GM18517 (cell line): Measurements from ENCODE around the gene HOXA6.

Source experiments
- ATAC-seq: cut with Tn5 transposase; IDR thresholded peaks from one replicate; pipeline ENCODE4 v1.9.1; 2021; ENCODE audit warnings: mild to moderate bottlenecking, moderate library complexity; ENCODE audit not compliant: unreplicated experiment

Gene HOXA6

GRCh38 chr7:27185013-27185853, 37.7 kb upstream of the HOXA6 start, which contains the start of gene HOXA11:
Gene HOXA11, minus strand, starts transcription at chr7:27185232. Its CDS starts 88 bp downstream, at chr7:27185144.
- no peak for ATAC-seq

DNA sequence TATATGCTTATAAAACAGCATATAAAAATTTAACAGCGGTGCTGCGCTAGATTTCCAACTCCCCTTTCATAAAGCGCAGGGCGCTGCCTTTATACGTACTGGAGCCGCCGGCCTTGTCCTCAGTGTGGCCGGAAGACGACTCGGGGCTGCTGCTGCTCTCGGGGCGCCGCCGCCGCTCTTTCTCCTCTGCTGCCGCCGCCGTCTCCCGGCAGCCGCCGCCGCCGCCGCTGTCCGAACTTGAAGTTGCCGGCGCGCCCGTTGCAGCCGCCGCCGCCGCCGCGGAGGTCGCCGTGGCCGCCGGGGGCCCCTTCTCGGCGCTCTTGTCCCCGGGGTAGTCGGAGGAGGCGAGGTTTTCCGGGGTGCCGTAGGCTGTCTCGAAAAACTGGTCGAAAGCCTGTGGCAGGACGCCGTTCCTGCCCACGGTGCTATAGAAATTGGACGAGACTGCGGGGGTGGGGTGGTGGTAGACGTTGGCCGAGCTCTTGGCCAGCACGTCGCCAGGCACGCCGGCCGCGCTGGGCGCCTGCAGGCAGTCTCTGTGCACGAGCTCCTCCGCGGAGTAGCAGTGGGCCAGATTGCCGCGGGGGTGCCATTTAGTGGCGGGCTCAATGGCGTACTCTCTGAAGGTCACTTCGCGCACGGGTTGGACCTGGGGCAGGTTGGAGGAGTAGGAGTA, 36.9 kb upstream of the HOXA6 start:
- no peak for ATAC-seq

GRCh38 chr7:27183682-27184336, 36.2 kb upstream of the HOXA6 start:
- no peak for ATAC-seq

DNA sequence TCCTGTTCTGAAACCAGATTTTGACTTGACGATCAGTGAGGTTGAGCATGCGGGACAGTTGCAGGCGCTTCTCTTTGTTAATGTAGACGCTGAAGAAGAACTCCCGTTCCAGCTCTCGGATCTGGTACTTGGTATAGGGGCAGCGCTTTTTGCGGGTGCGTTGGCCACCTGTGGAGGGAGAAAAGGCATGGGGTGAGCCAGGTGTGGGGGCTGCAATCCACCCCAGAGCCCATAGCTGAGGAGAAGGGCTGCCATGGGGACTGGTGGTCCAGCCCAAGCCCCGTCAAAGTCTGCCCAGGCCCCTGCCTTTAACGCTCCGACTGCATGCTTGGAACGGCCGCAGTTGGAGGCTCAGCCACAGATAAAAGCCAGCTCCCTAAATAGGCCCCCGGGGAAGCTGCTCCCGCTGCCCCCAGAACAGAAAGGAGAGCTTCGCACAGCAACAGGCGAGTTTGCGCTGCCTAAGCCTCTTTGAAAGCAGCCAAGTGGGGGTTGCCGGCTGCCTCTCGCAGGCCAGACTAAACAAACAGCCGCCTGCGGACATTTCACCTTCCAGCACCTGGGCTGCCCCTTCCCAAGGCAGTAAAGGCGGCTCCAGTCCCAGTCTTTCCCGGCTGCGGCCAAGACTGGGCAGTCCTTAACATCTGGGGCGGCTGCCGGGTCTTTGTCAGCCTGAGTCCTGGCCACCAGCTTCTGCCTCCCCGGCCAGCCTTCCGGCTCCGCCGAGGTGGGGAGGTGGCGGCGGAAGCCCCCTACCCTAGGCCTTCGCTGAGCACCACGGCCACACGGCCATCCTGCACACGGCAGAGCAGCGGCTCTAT, 35.5 kb upstream of the HOXA6 start:
- ATAC-seq: no peak

- ATAC-seq: no peak
Measured at GRCh38 chr7:27182285-27182841, 34.8 kb upstream of the HOXA6 start.

DNA sequence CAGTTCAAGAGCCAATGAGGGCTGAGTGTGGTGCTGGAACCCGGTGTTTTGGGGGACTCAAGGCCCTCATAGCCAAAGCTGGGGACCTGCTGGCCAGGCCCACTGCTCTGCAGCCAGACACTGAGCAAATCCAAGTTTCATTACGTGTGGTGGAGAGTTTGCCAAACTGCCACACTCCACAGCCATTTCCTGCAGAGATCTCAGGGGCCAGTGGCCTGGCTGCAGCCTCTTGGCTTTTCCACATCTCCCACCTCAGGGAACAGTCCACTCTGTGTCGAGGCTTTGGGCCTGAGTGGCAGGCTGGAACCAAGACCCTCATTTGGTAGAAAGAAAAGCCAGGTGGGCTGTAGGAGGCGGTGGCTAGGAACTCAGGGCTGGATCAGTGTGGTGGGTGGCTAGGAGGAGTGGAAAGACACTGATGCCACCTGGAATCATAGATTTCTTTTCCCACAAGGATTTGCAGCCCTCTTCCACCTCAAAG, 34.3 kb upstream of the HOXA6 start:
- no peak for ATAC-seq

- no peak for ATAC-seq
Measured at GRCh38 chr7:27180431-27181420, 33.2 kb upstream of the HOXA6 start.

GRCh38 chr7:27179503-27180430, 32.2 kb upstream of the HOXA6 start:
- no peak for ATAC-seq

DNA sequence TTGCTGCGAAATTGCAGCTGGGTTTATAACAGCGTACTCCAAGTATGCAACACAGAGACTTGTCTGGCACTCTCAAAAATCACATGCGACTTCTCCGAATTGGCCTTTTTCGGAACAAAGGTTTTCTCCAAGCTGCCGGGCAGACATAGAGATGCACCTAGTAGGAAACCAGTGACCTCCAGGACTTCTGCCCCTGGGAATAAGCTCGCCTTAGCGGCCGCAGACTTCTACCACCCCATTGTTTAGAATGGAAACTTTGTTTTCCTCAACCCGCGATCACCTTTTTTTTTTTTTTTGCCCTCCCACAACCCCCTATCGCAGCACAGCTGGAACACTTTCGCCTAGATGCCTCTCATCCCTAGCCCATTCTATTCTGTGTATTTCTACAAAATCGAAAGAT, 31.5 kb upstream of the HOXA6 start:
- no peak for ATAC-seq

DNA sequence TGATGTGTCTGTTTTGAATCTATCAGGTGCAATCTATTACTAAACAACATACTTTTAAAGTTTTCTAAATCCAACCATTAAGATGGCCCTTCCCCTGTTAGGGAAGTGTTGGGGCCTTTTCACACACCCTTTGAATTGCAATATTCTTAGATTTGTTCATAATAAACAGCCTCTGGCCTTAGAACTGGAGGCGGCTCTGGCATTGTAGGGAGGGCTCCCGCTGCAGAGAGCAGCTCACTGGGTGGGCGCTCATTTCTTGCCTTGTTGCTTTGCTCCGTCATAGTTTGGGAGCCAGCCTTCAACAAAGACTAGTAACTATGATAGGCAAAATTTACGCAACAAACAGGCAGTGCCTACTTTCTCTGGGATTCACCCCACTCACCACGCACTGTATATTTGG, 30.8 kb upstream of the HOXA6 start:
- no peak for ATAC-seq

DNA sequence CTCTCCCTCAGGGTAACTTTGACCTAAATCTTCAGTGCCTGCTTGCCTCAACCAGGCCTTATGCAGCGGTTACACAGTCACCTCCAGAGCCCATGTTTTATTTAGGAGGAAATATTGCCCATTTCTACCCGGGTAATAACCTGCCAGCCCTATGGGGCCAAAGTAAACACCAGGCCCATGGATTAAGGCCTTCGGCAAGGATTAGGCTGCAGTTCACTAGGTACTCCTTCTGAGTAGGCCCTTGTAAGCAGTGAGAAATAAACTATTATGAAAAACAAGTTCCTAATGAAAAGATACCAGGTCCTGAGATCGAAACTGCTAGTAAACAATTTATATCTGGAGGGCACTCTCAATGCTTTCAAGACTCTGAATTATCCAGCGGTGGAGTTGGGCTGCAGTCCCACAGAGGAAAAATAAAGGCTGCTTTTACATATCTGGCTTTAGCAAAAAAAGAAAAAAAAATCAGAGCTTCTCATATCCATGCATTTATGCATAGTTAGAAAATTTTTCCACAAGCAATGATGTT, 30.3 kb upstream of the HOXA6 start:
- ATAC-seq: no peak

DNA sequence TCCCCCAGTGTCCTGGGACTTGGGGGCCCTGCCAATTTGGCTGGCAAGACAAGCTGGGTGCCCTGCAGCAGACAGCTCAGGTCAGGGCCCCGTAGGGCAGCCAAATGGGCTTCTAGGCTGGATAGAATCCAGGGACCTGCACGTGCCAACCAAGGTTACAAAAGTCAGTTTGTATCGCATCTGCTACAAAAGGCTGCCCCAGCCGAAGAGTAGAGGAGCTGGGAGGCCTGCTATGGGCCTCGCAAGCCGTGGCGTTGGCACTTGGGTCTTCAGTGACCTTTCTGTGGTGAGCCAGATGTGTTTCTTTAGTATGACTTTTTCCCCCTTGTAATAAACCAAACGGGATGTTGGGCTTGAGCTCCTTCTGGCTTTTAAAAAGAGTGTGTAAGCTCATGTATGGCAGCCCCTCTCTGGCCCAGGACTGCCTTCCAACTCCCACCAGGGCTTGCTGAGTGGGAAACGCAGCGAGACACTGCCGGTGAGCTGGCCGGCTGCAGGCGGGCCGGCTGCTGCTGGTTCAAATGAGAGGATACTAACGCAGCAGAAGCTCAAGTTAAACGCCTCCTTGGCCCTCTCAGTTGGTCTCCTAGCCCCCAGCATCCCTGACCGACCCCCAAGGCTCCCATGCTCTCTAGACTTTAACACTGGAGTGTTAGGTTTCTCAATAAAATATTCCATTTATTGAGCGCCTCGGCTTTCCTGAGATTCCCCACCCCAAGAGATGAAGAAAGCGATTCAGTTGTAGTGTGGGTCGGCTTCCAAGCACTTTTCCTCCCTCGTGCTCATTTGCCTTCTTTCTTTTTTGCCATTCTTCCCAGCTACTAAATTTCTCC, 29.6 kb upstream of the HOXA6 start:
- ATAC-seq: no peak

DNA sequence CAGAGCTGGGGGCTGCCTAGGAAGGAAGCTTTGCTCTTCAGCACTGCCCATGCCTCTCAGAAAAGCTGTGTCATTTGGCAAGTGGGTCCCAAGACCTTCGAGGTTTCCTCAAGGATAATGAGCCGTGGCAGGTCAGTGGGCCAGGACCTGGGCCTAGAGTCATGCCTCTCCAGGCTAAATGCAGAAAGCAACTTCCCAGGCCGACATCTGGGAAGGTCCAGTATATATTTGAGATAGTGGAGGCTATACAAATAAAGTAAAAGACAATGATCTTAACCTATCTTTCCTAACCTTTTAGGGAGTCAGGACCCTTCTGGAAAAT, 28.9 kb upstream of the HOXA6 start:
- ATAC-seq: no peak

DNA sequence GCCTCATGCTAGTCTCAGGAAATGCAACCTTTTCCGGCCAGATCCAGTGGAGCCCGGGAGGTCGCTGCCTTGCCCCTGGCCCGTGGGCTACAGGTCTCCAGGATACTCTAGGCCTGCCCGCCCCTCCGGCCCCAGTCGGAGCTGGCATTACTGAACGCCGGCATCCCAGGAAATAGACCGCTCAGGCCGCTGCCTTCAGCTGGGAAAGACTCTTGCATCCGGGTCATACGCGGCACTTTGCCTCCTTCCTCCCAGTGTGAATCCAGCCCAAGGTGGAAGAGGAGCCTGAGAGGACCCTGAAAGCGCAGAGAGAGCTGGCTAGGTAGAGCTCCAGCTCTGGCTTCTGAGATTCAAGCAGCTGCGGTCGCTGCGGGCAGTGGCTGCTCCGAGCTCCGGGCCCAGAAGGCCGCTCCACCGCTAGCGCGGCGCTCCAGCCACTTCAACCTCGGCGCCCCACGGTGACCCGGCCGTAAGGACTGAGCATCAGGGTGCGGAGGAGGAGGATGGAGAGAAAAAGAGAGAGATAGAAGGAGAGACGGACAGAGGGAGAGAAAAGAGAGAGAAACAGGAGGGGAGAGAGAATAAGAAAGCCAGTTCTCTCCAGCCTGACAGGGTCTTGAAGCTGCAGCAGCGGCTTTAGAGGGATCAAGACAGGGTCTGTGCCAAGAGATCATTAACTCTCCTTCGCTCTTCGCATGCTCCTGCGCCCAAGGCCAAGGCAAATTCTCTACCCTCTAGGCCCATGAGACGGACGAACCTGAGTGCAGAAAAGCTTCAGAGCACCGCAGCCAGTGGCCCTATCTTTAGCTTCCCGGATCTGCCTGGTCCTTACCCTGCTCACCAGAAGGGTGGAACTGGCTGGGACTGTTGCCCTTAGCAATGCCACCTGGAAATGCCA, 28.3 kb upstream of the HOXA6 start:
- no peak for ATAC-seq

- ATAC-seq: no peak
Measured at GRCh38 chr7:27174874-27175625, 27.5 kb upstream of the HOXA6 start.
